Testis (tissue), 3 donors: ENCODE measurements around the gene ALDH1A3. TPM values are rescaled to one million over a fixed set of nuclear protein-coding genes. Genes with fewer than 3 reads are reported as not detected.
A peak's percentile ranks its signal among the peaks of the same experiment; 100 is the strongest.

Experiments used
- DNase-seq: peaks from one replicate; pipeline ENCODE4 v3.0.0-alpha.2; 2019
- H3K27ac ChIP-seq, 2 donors: fragments of 200-600 bp; sonication (generic); one replicate each; pipeline ENCODE4 v1.5.1; 2019
- H3K27me3 ChIP-seq: fragments of 200-600 bp; sonication (generic); one replicate; pipeline ENCODE4 v1.5.1; 2019
- H3K36me3 ChIP-seq: fragments of 200-600 bp; sonication (generic); one replicate; pipeline ENCODE4 v1.5.1; 2017; ENCODE audit warnings: low read depth; ENCODE audit errors: missing control alignments
- H3K4me1 ChIP-seq: fragments of 200-600 bp; sonication (generic); one replicate; pipeline ENCODE4 v1.5.1; 2019
- H3K4me3 ChIP-seq, 2 donors: fragments of 200-600 bp; sonication (generic); one replicate each; pipeline ENCODE4 v1.5.1; 2017 to 2019
- H3K9me3 ChIP-seq: fragments of 200-600 bp; sonication (generic); one replicate; pipeline ENCODE4 v1.5.1; 2017
- CTCF ChIP-seq, 3 experiments: fragments of 450-650 bp in 2 of 3; fragments of 200-600 bp in 1 of 3; sonication (generic) in 1 of 3; IDR thresholded peaks; one replicate each; pipeline ENCODE4 v1.5.1; 2016 to 2019; ENCODE audit warnings: antibody characterized with exemption in 3 of 3, mild to moderate bottlenecking in 2 of 3, moderate library complexity in 1 of 3
- POLR2A ChIP-seq: fragments of 450-650 bp; IDR thresholded peaks from one replicate; pipeline ENCODE4 v1.6.1; 2017; ENCODE audit warnings: antibody characterized with exemption, mild to moderate bottlenecking, moderate library complexity
- WGBS, 2 donors: methylation state at CpG; one replicate each; pipeline ENCODE4 v1.1.5; 2018; 5-methylcytosine and 5-hydroxymethylcytosine counted together
- intact Hi-C: fragments of 100-400 bp; cut with DNase I; formaldehyde crosslinking; loops from one replicate; pipeline ENCODE4 v1.15.1; 2023; ENCODE audit warnings: low total_unique reads
- polyA plus RNA-seq: library from polyadenylated mRNA; stranded (reverse); fragments of 350-450 nt; fragmentation: Illumina TruSeq; extraction: RNeasy Lipid Tissue Mini Kit (QIAGEN cat#74804); gene quantifications from one replicate; pipeline ENCODE4 v1.2.3, GENCODE V29; 2014; ENCODE audit warnings: low read depth, low replicate concordance; ENCODE audit not compliant: insufficient read depth
- total RNA-seq, 2 donors: library from RNA; depleted of rRNA; stranded (reverse); fragments of >200 nt; gene quantifications; one replicate each; pipeline ENCODE4 v1.2.3, GENCODE V29; 2016

The ALDH1A3 gene
- total and polyA plus RNA-seq, 3 donors from 2014 or later, result 29.5 to 69.9 (median 42.5) TPM

GRCh38 chr15:100859970-100860828 is 19.4 kb upstream of the ALDH1A3 start:
- intact Hi-C loops, result no loop called here
- no peak for DNase-seq
- 93 to 94% methylated on average over 11 of the region's 11 CpGs for WGBS, 2 donors
- H3K4me3 ChIP-seq, result no peak overlapping the region
- no peak for TF ChIP-seq POLR2A
- no peak for TF ChIP-seq CTCF (IDR thresholded peaks at IDR 0.05)
- H3K4me1 ChIP-seq, result no peaks in the 10 kb centered on the region
- H3K27me3 ChIP-seq, result no peaks in the 10 kb centered on the region
- H3K27ac ChIP-seq, result no peak overlapping the region
- no peaks in the 10 kb centered on the region for H3K9me3 ChIP-seq
- H3K36me3 ChIP-seq, result no peaks in the 10 kb centered on the region

DNA sequence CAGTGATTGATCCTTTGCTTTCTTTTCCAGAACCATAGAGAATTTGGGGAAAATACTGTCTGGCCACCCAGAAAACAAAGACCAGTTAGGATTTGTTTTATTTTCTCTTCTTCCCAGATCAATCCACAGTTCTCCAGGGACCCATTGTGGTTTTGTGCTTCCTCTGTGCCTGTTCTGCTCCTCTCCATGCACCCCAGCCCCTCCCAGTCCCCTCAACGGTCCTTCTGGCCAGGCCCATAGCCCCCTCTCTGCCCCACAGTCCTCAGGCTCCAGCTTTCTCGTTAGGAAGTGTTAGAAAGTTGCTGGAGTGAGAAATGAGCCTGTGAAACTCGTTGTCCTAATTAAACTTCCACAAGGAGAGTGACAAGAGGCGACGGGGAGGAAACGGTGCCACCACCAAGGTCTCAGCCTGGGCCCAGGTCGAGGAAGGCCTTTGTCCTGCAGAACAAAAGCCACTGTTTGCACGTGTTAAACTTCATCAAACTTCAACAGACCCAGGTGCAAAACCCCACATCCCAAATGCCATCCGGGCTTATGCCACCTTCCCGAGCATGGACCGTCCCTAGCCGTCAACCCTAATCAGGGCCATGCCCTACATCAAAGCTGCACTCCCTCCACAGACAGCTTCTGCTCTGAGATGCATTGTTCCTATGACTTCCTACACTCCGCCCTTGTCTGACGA is 18.7 kb upstream of the ALDH1A3 start:
- H3K9me3 ChIP-seq, result no peaks in the 10 kb centered on the region
- intact Hi-C loops, result no loop called here
- H3K4me3 ChIP-seq, result no peak overlapping the region
- no peaks in the 10 kb centered on the region for H3K27me3 ChIP-seq
- 76 to 79% methylated on average over 14 of the region's 14 CpGs for WGBS, 2 donors
- no peaks in the 10 kb centered on the region for H3K36me3 ChIP-seq
- no peak for DNase-seq
- H3K4me1 ChIP-seq, result no peaks in the 10 kb centered on the region
- TF ChIP-seq CTCF (IDR thresholded peaks at IDR 0.05) (no peak), POLR2A (no peak)
- H3K27ac ChIP-seq, result no peak overlapping the region

GRCh38 chr15:100861511-100861991 is 18.1 kb upstream of the ALDH1A3 start:
- intact Hi-C loops, result no loop called here
- Histone ChIP-seq H3K27me3 (no peaks in the 10 kb centered on the region), H3K27ac (no peak overlapping the region), H3K4me1 (no peaks in the 10 kb centered on the region), H3K4me3 (no peak overlapping the region), H3K9me3 (no peaks in the 10 kb centered on the region), H3K36me3 (no peaks in the 10 kb centered on the region)
- WGBS, 2 donors, result 52 to 75% methylated on average over 12 to 16 of the region's 16 CpGs
- TF ChIP-seq POLR2A, result no peak
- TF ChIP-seq CTCF (IDR thresholded peaks at IDR 0.05), result no peak
- peak; percentile 46 for DNase-seq

DNA sequence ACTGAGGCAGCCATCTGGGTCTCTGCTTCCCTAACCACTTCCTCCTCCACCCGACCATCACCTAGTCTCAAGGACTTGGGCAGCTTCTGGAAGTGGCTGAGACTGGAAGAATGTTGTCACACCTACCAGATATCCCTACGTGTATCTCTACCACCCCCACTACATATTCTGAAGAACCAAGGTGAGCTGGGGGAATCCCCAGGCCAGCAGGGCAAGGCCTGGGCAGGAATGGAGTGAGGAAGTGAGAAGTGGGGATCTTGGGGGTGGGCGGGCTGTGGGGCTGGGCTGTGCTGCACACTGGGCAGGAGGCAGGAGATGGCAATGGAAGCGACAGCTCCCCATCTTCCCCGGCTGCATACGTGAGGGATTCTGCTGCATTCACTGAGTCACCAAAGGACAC is 17.5 kb upstream of the ALDH1A3 start:
- Histone ChIP-seq H3K27me3 (no peaks in the 10 kb centered on the region), H3K36me3 (no peaks in the 10 kb centered on the region), H3K4me3 (no peak overlapping the region), H3K27ac (no peak overlapping the region), H3K4me1 (no peaks in the 10 kb centered on the region), H3K9me3 (no peaks in the 10 kb centered on the region)
- no peak for TF ChIP-seq POLR2A
- TF ChIP-seq CTCF (IDR thresholded peaks at IDR 0.05), result no peak
- intact Hi-C loops, result no loop called here
- 93% methylated on average over 6 of the region's 6 CpGs for WGBS, 2 donors
- no peak for DNase-seq
